Raji (cell line): ENCODE measurements around the gene UBAC1.

Experiments used
- POLR2A ChIP-seq: IDR thresholded peaks from 2 replicates; pipeline ENCODE4 v1.6.1; 2011; ENCODE audit warnings: low read depth, low read length, control low read depth; ENCODE audit not compliant: insufficient read depth

Gene UBAC1

DNA sequence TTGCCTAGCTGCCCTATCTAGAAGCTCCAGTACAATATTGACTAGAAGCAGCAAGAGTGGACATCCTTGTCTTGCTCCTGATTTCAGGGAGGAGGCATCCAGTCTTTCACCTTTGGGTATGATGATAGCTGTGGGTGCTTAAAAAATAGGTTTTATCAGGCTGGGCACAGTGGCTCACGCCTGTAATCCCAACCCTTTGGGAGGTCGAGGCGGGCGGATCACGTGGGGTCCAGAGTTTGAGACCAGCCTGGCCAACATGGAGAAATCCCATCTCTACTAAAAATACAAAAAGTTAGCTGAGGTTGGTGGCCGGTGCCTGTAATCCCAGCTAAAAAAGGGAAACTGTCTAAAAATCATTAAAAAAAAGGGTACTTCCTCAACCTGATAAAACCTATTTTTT lies 51.8 kb downstream of the UBAC1 start:
- no peak for TF ChIP-seq POLR2A

DNA sequence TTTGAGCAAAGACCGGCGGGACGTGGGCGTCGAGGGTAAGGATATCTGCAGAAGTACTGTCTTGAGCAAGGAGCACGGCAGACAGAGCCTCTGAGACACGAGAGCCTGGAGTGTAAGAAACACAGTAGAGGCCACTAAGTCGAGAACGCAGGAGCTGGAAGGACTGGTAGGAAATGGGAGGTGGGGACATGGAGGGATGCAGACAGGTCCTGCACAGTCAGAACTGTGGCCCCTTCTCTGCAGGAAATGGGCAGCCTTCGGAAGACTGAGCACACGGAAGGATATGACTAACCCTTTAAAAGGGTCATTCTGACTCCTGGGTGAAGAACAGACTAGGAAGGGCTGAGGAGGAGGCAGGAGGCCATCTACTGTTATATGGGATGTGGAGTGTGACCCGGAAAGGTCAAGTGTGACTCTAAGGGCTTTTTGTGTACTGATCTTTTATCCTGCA lies 52.4 kb downstream of the UBAC1 start:
- TF ChIP-seq POLR2A = no peak

DNA sequence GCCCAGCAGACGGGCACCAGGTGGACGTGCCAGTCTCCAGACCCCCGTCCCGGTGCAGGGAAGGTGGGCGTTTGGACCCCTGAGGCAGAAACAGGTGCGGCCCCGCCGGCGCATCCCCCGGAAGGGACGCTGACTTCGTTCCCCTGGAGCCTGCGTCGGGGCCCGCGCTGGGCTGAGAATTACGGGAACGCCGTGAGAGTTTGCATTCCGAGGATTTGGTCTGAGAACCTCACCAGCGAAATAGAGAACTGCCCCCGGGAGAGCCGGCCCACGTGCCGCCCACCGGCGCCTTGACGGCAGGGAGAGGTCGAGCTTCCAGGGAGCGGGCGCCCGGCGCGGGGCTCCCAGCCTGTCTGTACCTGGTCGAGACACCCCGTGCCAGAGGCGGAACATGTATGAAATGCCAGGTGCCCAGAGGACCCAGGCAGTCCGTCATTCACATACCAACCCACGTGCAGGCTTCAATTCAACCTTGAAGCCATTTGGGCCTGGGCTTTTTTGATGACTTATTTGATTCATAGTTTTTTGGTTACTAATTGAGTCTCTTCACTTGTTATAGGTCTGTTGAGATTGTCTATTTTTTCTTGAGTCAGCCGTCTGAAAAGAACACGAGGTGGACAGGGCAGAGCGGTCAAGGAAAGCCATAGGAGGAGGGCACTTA lies 53.0 kb downstream of the UBAC1 start:
- no peak for TF ChIP-seq POLR2A

DNA sequence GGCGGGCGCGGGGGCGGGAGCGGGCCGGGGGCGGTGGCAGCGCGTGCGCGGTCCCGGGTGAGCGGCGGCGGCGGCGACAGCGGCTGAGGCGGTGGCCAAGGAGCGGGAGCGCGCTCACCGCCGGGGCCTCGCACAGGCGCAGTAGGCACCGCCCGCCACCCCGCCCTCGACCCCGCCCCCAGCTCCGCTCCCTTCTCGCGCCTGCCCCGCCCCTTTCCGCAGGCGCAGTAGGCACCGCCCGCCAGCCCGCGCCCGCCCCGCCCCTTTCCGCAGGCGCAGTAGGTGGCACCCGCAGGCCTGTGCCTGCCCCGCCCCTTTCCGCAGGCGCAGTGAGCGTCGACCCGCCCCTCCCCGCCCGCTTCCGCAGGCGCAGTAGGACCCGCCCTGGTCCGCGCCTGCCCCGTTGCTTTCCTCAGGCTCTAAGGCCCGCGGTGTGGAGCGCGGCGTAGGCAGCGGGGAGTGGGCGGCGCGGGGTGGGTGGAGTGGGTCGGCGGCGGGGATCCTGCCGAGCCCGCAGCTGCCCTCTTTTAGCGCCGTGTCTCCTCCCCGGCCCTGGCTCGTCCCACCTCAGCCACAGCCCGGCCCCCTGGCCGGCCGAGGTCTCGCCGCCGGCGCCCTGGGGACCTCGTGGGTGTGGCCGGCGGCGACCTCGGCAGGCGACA lies 53.6 kb downstream of the UBAC1 start, which contains the start of gene CAMSAP1:
Gene CAMSAP1, minus strand, starts transcription at position 116 of the 662 bp plus-strand sequence. CDS start 387 bp downstream, outside the sequence.
- TF ChIP-seq POLR2A = peak; percentile 69

DNA sequence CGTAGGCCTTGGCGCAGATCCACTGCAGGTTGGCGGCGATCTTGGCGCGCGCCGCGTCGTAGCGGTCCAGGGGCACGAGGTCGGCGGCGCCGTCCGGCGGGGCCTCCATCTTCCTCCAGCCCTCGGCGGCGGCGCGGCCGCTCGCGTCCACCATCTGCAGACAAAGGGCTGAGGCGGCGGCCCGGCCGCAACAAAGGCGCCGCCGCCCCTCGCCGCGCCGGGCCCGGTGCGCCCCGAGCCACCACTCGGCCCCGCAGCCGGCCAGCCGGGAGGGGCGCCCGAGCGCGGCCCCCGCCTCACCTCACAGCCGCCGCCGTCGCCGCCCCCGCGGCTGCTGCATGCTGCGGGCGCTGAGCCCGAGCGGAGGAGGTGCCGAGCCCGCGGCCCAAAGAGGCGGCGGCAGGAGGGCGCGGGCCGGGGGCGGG lies 54.2 kb downstream of the UBAC1 start:
- no peak for TF ChIP-seq POLR2A

DNA sequence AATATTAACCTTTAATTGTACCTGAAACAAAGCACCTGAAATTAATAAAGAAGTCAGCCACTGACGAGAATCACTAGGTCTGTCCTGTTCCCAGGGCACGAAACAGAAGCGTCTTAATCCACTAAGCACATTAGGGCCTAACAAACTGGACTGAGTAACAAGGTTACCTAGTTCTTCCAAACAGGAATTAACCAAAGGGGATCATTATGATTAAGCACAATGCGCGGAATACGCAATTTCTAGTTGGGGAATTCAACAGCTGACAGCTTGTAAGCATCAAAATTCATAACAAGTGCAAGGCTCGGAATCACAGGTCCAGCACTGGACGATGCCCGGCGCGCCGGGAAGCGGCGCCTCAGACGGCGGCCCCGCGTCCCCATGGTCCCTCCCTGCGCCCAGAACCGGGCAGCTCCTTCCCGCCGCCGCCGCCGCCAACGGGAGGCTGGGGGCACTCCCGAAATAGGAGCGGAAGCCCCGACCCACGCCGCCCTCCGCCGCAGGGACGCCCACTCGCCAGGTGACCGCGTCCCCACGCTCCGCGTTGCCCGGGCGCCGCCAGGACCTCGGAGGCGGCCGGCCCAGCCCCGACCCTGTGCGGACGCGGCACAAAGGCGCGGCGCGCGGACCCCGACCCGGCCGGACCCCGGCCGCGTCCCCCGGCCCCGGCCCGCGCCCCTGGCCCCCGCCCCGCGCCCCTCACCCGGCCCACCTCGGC lies 54.7 kb downstream of the UBAC1 start:
- no peak for TF ChIP-seq POLR2A

DNA sequence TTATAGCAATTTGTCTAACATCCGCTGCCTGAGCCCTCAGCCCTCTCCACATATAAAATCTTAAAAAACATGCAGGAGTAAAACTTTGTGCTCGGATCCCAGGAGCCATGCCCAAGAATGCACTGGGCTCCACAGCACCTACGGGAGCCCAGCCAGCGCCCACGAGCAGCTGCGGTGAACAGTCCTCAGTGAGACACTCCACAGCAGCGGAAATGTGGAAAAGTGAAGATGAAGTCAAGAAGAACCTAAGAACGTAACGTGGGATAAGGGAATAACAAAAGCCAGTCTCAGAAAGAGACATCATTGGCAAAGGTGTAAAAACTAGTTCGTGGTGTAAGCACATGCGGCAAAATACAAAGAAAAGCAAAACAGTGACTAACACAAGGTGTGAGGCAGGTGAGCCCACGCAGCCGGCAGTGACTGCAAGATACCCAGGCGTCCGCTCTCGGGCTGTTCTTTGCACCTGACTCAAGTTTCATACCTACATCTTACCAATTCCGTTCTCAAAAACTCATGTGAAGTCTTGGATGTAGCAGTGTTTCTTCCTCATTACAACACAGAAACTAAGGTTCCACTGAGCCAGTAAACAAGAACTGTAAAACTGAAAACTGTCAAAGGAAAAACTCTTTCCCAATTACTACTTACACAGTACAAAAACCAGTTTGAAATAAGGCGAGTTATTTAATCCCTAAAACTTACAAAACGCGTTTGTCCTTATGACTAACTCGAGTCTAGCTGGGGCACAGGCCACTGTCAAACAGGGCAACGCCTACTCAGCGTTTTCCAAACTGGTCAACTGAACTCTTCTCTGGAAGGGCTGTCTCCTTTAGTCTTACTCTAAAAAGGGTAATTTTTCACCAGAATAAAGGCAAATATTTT lies 55.6 kb downstream of the UBAC1 start:
- no peak for TF ChIP-seq POLR2A

DNA sequence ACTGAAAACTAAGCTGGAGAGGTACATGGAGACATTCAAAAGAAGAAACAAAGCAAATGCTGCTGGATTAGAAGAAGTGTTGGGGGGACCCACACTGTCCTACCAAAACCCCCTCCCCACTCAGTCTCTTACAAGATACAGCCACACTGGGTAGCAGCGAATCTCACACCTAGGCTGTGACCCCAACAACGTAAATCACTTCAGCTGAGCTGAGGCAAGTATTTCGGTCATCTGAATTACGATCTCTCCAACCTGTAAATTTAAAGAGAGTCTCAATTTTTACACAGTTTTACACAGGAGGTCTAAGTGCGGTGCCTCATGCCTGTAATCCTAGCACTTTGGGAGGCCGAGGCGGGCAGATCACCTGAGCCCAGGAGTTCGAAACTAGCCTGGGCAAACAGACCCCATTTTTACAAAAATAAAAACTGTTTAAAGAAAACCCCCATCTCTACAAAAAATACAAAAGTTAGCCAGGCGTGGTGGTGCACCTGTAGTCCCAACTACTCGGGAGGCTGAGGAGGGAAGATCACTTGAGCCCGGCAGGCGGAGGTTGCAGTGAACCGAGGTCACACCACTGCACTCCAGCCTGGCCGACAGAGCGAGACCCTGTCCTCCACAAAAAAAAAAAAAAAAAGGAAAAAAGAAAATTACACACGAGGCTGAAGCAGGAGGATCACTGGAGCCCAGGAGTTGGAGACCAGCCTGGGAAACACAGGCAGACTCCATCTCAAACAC lies 57.2 kb downstream of the UBAC1 start:
- no peak for TF ChIP-seq POLR2A

DNA sequence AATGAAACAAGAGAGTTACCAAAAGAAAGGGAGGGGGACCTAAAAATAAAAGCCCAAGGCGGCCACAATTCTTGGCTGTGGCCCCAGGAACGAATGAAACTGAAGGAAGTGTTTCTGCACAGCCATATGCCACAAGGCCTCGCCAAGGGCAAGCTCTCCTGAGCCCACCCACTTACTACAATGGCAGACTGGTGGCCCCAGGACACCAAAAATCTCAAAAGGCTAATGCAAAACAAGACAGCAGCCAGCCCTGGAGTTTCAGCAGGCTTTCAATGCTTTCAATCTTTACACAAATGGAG lies 57.9 kb downstream of the UBAC1 start:
- no peak for TF ChIP-seq POLR2A

DNA sequence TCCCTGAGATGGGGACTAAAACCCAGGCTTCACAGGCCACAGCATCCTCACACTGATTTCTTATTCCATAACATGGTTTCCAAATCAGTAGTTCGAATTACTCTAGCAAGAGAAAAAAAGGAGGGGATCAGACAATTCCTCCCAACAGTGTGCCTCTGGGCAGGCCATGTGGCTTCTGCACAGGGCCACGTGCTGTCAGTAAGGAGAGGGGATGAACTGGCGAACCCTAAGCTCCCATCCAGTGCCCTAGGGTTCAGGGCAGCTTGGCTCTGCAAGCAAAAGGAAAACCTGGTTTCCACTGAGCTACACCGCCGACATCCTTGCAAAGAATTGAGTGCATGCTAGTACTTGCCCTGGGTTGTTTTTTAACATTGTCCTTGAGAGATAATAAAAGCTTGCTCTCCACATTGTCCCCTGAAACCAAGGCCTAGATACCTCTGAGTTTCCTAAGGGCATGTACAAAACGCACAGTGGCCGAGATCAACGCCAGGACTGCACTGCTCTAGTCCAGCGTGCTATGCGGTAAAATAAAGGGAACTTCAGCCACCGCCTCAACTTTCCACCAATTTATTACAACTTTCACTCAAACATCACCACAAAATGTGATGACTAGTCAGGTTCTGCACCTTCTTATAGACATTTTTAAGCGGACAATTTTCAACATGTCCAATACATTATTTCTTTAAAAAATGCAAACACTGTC lies 58.4 kb downstream of the UBAC1 start:
- no peak for TF ChIP-seq POLR2A

DNA sequence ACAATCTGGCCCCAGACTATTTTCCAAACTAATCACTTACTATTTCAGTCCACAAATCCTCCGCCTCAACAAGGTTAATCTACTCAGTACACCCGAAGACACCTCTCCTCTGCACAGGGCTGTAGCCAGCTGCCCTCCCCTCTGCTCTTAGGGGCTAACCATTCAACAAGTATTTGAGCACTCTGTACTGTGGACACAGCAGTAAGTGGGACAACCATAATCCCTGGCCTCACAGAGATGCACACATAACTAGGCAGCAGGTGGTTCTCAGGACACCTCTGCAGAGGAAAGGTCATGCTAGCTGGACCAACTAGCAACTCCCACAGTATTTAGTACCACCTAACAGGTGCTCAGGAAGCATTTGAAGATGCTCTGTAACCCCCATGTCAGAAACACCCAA lies 59.3 kb downstream of the UBAC1 start:
- TF ChIP-seq POLR2A = no peak

DNA sequence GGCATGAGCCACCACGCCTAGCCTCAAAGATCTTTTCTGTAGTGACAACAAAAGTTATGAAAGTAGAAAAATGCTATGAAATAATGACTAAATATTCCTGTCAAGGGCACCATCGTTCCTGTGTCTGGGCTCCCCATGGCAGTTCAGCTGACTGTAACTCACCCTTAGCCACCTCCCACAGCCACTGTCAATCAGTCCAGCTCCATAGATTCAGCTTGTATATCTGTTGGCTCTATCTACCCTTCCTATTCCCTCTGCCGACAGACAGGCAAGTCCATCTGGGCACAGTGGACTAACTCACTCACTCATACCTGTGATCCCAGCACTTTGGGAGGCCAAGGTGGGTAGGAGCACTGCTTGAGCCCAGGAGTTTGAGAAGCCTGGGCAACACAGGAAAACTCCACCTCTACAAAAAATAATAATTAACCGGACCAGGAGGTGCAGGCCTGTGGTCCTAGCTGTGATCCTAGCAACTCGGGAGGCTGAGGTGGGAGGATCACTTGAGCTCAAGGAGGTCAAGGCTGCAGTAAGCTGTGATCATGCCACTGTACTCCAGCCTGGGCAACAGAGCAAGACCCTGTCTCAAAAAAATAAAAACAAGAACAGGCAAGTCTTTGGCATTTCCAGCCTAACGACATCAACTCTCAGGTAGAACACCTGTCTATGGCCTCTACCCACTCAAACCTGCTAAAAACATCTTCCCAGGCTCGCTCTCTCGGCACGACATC lies 60.0 kb downstream of the UBAC1 start:
- no peak for TF ChIP-seq POLR2A
